AG04449 (cell line): ENCODE data around the gene SNAPC3.
"Not testable (repeated sequence)": the region's sequence is repeated elsewhere in the genome, so short reads cannot be mapped to it uniquely, and the experiment has no call there.

ENCODE experiments used
- CTCF ChIA-PET: fragments of 350-600 bp; formaldehyde crosslinking; extraction: SDS; loops from one replicate; lab custom pipeline; 2021; ENCODE audit warnings: antibody characterized with exemption; lab: Yijun Ruan, JAX
- POLR2A ChIA-PET: fragments of 400-600, 350-600 bp; formaldehyde crosslinking; extraction: SDS; loops from one replicate; lab custom pipeline; 2020; ENCODE audit warnings: antibody characterized with exemption, inconsistent platforms; lab: Yijun Ruan, JAX
- DNase-seq: peaks from one replicate; pipeline ENCODE4 v3.0.0-alpha.2; 2010; ENCODE audit warnings: low read depth, low spot score
- H3K4me3 ChIP-seq: 2 replicates; pipeline ENCODE4 v1.5.1; 2011; ENCODE audit warnings: low read depth, mild to moderate bottlenecking, control low read depth, low read length
- CTCF ChIP-seq: IDR thresholded peaks from one replicate; pipeline ENCODE4 v1.5.1; 2011; ENCODE audit warnings: mild to moderate bottlenecking, moderate library complexity, low read length, control low read depth, inconsistent platforms; ENCODE audit not compliant: insufficient read depth; ENCODE audit errors: missing control alignments

The SNAPC3 gene

GRCh38 chr9:15430920-15431844 is 8.5 kb downstream of the SNAPC3 start:
- DNase-seq, result no peak
- TF ChIP-seq CTCF, result no peak
- ChIA-PET CTCF (interaction anchor here (0.8 to 1.4 kb wide), 3 partner anchors 12 to 219 kb away, joined by 3 read pairs; no protein-coding TSS in a partner anchor), POLR2A (no interaction called here)
- no peak overlapping the region for H3K4me3 ChIP-seq

GRCh38 chr9:15433191-15433590 is 10.5 kb downstream of the SNAPC3 start:
- TF ChIP-seq CTCF, result no peak
- ChIA-PET POLR2A (no interaction called here), CTCF (interaction anchor here (0.7 to 2.1 kb wide), 7 partner anchors 10 to 221 kb away, joined by 3 to 6 read pairs (median 3); no protein-coding TSS in a partner anchor)
- no peak for DNase-seq
- no peak overlapping the region for H3K4me3 ChIP-seq

GRCh38 chr9:15433661-15434060 is 11.0 kb downstream of the SNAPC3 start:
- ChIA-PET CTCF (interaction anchor here (0.7 to 2.1 kb wide), 3 partner anchors 10 to 173 kb away, joined by 3 to 6 read pairs (median 4); no protein-coding TSS in a partner anchor), POLR2A (no interaction called here)
- no peak overlapping the region for H3K4me3 ChIP-seq
- DNase-seq, result no peak
- TF ChIP-seq CTCF, result no peak

GRCh38 chr9:15438891-15439290 is 16.2 kb downstream of the SNAPC3 start:
- H3K4me3 ChIP-seq, result no peak overlapping the region
- POLR2A ChIA-PET, result no interaction called here
- no peak for DNase-seq
- CTCF ChIA-PET, result no interaction called here
- TF ChIP-seq CTCF, result no peak

- CTCF ChIA-PET, DNase-seq, H3K4me3 ChIP-seq, POLR2A ChIA-PET: not testable (repeated sequence)
Measured at GRCh38 chr9:15441841-15442240, 19.2 kb downstream of the SNAPC3 start.

- DNase-seq, CTCF ChIA-PET, H3K4me3 ChIP-seq, POLR2A ChIA-PET: not testable (repeated sequence)
Measured at GRCh38 chr9:15442264-15442663, 19.6 kb downstream of the SNAPC3 start.

- TF ChIP-seq CTCF, result no peak
- POLR2A ChIA-PET, result no interaction called here
- no peak overlapping the region for H3K4me3 ChIP-seq
- CTCF ChIA-PET, result interaction anchor here (0.8 to 1.5 kb wide), 4 partner anchors 11 to 20 kb away, joined by 3 to 4 read pairs (median 3); no protein-coding TSS in a partner anchor
- no peak for DNase-seq
Measured at GRCh38 chr9:15444141-15444540, 21.5 kb downstream of the SNAPC3 start.
